Stimulated activated naive CD4-positive, alpha-beta T cell treated with Interleukin-2 at 50 U/mL for 16 hours (primary cell): Measurements from ENCODE around the gene PDCL3.

Experiments
- DNase-seq: peaks from one replicate; lab custom pipeline; 2025; lab: John Stamatoyannopoulos, UW

PDCL3 gene

DNA sequence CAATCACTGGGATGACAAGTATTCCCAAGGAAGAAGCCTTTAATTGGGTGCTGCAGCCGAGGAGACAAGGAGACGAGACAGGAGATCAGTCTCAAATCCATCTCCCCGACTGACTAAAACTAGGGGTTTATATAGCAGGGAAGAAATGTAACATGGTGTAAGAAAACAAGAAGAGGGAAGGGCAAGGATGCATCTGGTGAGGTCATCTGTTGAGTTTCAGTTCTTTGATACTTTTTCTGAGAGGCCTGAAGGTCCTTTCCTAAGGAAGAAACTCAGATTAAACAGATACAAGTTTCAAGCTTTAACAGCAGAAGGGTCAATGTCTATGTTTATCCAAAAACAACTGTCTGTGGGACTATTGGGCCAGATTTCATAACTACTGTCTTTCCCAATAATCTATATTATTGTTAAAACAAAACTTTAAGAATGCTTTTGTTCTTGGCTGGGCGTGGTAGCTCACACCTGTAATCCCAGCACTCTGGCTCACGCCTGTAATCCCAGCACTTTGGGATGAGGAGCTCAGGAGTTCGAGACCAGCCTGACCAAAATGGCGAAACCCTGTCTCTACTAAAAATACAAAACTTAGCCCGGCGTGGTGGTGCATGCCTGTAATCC is 2.5 kb upstream of the PDCL3 start:
- no peak for DNase-seq

DNA sequence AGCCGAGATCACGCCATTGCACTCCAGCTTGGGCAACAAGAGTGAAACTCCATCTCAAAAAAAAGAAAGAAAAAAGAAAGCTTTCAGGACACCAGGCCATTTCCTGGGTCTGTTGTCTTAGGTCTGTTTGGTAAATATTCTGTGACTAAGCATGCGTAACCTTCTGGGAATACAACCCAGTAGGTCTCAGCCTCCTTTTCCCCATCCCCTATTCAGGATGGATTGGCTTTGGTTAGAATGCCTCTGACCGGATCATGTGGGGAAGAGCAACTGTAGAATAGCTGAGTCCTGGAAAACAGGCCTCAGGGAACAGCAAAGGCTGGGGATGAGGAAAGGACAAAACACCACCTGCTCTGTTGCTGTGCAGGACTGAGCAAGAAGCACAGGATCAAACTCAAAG is 1.6 kb upstream of the PDCL3 start:
- DNase-seq = no peak

DNA sequence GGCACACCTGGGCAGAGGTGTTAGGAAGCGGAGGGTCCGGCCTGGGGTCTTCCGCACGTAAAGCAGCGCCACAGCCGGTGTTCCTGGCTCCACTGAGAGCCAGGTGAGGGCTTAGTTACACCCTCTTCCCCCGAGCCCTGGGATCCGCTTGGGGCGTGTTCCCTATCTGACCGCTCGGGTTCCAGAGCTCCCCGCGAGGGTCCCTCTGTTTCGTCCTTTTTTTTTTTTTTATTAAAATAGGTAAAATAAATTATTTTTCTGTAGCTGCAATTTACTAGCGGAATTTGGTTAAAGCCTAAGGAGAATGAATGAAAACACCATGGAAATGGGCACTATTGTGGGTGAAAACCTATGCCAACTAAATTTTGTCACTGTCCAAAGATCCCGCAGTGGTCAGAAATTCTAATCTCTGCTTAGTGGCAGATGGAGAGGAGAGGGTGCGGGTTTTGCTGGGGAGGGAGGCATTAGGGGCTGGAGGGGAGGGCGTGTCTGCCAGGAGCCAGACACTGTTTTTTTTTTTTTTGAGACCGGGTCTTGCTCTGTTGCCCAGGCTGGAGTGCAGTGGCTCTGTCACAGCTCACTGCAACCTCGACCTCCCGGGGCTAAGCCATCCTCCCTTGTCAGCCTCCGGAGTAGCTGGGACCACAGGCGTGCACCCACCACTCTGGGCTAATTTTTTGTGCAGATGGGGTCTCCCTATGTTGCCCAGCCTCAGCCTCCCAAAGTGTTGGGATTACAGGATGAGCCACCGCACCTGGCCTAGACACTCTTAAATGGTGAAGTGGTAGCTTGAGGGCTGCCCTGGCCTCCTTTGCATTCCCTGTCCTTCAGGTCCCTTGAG is 834 bp downstream of the PDCL3 start:
- no peak for DNase-seq

DNA sequence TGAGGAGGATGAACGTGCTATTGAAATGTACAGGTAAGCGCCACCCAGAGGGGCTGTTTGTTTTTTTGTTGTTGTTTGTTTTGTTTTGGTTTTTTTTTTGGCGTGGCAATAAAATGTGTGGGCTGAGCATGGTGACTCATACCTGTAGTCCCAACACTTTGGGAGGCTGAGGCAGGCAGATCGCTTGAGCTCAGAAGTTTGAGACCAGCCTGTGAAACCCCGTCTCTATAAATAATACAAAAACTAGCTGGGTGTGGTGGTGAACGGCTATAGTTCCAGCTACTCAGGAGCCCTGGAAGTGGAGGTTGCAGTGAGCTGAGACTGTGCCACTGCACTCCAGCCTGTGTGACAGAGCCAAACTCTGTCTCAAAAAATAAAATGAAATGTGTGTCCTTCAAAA is 6.2 kb downstream of the PDCL3 start:
- DNase-seq = no peak

DNA sequence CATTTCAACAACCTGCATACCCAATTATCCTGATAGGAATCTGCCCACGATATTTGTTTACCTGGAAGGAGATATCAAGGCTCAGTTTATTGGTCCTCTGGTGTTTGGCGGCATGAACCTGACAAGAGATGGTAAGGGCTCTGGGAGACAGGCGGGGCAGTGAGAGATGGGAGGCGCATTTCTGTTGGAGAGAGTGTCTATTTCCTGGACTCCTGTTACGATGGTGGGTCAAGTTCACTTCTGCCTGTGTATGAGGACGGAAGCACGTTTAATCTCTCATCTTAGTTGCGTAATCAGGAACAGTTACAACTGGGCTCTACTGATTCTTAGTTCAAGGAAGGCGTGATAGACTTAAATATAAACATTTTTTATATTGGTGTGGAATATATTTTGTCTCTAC is 8.9 kb downstream of the PDCL3 start:
- DNase-seq = no peak

DNA sequence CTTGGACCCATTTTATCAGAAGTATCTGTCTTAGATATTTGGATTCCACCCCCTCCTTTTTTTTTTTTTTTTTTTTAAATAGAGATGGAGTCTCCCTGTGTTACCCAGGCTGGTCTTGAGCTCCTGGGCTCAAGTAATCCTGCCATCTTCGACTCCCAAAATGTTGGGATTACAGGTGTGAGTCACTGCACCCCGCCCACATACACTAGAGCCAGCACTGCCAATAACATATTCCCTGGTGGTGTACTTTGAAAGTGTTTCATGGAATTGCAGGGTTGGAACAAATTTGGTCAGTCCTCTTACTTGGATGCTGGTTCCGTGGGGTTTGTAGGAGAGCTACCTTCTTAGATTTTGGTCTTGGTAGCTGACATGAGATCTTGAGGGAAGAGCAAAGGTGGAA is 15.0 kb downstream of the PDCL3 start:
- DNase-seq = no peak

DNA sequence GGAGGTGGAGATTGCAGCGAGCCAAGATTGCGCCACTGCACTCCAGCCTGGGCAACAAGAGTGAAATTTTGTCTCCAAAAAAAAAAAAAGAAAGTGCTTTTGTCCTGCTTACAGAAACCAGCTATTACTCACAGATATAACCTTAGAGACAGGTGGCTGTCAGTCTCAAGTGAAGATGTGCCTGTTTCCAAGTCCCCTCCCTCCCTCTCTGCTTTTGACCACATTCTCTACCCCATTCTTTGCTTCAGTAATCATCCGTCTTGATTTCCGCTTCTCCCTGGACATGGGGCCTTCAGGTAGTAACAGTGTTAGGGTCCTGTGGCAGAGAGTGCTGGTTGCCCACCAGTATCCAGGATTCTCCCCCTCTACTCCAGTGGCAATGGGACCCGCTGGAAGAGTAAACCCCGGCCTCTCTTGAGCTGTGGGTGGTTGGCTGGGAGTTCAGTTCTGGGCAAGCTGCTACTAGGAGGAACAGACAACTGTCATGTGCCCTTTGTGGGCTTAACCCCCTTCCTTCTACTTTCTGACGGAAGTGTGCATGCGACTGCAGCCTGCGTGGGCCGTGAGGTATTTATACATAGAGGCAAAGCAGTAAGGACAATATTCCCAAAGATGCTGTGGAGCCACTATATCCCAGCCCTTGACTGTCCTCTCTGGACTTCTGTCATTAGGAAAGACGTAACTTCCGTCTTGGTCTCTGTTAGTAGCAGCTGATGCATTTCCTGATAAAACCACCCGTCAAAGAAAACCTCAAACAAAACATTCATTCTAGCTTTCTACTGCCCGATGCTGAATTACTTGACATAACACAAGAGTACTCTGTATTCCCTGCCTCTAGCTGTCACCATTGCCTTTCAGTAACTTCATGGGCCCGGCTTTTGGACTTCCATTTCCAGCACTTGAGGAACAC is 17.8 kb downstream of the PDCL3 start:
- DNase-seq = peak; percentile 17

DNA sequence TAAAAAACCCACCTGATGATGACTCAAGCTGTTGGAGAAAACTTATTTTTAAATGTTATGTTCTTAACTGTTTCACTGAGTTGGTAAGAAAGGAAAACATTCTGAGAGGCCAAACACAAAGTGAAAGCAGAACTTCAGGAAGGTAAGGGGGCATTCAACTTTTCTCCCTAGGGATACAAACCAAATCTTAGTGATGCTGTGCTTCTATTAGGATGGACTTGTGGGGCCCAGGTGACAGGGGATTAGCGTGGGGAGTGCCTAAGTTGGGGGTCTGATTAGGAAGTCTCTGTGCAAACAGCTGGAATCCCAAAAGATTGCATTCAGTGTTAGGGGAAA is 18.5 kb downstream of the PDCL3 start:
- no peak for DNase-seq

DNA sequence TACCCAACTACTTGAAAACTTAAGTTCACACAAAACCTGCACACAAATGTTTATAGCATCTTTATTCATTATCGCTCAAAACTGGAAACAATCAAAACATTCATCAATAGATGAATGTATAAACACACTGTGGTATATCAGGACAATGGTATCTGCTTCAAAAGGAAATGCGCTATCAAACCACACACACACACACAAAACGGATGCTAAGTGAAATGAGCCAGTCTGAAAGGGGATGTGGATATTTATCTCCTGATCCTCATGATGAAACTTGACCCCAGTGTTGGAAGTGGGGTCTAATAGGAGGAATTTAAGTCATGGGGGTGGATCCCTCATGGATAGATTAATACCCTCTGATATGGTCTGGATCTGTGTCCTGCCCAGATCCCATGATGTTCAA is 22.0 kb downstream of the PDCL3 start:
- DNase-seq = no peak

DNA sequence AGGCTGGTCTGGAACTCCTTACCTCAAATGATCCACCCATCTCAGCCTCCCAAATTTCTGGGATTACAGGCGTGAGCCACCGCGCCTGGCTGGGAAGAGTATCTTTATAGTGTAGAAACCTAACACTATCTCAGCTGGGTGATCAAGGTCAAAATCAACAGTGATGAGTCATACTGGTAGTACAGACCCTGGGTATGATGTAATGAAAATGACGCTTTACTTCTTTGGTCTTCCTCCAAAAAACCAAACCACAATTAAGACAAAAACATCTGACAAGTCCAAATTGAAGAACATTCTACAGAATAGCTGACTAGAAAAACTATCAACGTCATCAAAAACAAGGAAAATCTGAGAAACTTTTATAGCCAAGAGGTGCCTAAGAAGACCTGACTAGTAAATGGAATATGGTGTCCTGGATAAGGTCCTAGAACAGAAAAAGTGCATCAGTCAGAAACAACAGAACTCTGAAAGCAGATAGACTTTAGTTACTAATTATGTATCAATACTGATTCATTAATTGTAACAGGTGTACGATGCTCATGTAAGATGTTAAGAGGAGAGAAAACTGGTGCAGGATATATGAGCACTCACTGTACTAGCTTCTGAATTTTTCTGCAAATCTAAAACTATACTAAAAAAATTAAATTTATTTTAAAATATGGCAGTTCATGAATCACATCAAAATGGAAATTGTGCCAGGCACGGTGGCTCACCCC is 25.4 kb downstream of the PDCL3 start:
- no peak for DNase-seq

DNA sequence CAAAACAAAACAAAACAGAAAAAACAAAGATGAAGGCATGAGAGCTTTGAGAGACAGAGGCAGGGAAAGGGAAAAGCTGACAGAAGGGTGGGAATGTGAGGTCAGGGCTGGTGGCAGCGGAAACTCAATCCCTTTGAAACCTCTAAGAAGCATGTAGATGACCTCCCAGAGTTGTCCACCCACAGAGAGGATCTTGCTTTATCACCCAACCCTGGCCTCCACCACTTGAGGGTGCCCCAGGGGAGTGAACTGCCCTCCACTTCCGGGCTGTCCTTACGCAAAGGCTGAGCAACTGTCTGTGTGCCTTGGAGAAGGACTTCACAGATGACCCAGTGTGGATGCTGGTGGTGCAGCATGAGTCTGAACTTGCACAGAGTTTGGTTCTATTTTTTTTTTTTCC is 26.7 kb downstream of the PDCL3 start:
- no peak for DNase-seq

DNA sequence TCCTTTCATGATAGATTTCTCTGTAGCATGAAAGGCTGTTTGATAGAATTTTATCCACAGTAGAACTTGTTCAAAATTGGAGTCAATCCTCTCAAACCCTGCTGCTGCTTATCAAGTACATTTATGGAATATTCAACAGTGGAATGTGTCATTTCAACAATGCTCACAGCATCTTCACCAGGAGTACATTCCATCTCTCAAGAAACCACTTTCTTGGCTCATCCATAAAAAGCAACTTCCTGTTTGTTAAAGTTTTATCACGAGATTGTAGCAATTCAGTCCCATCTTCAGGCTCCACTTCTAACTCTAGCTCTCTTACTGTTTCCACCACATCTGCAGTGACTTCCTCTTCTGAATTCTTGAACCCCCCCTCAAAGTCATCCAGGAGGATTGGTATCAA is 29.4 kb downstream of the PDCL3 start:
- no peak for DNase-seq

DNA sequence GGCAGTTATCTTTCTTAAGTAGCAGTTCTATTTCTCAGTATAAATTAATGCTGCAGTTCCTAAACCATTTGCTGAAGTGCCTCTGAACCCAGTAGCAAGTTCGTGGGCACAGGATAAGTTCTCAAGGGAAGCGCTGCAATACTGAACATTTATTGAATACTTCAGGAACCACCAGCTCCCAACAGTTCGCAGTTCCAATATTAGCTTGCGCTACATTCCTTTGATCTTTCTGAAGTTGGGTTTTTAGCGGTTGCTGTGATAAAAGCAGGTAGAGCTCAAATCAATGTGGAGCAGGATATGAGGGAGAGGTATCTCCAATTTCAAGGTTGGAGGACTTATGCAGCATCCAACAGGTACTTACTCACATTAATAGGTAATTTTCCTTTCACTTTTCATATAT is 33.7 kb downstream of the PDCL3 start:
- no peak for DNase-seq

DNA sequence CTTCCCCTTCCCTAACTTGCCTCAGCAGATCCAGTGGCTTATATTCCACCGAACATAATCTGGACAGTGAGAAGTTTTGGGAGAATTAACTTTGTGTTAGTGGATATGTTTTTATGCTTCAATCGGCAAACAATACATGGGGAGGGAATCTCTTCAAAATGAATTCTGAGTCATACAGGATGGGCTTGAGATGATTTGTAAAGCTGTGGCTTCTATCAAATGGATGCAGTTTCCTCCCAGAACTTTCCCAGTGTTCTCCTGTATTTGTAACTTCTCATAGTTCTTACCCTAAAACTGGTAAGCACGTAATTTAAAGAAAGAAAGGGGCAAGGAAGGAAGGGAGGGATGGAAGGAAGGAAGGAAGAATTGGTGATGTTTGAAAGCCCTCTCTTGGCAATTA is 36.8 kb downstream of the PDCL3 start:
- no peak for DNase-seq

DNA sequence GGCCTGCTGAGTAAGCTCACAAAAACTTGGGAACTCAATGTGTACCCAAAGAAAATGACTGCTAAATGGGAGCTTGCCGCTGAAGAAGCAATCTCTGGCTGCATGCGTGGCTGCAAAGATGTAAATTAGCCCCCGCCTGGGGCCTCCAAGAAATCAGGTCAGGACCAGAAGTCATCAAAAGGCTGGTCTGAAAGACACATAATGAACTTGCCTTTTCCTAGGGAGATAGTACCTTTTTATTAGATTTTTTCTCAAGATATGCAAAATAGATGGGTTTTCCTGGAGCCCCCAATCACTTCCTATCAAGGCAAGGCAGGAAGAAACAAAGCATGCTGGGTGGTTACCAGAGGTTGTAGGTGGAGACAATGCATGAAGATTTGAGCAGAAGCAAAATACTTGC is 38.9 kb downstream of the PDCL3 start:
- no peak for DNase-seq

DNA sequence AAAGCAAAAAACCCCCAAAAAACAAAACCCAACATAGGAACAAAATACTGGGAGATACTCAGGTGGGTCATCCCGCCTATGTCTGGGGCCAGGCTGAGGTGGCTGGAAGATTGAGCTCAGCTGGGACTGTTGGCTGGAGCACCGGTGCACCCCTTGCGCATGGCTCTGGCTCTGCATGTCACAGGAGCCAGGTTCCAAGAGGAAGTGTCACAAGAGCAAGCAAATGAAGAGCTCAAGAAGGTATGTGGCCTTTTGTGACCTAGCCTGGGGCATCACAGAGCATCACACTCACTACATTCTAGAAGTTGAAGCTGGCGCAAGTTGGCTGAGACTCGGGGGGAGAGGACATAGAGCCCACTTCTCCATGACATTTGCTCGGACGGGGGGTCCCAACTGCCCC is 40.6 kb downstream of the PDCL3 start:
- no peak for DNase-seq

DNA sequence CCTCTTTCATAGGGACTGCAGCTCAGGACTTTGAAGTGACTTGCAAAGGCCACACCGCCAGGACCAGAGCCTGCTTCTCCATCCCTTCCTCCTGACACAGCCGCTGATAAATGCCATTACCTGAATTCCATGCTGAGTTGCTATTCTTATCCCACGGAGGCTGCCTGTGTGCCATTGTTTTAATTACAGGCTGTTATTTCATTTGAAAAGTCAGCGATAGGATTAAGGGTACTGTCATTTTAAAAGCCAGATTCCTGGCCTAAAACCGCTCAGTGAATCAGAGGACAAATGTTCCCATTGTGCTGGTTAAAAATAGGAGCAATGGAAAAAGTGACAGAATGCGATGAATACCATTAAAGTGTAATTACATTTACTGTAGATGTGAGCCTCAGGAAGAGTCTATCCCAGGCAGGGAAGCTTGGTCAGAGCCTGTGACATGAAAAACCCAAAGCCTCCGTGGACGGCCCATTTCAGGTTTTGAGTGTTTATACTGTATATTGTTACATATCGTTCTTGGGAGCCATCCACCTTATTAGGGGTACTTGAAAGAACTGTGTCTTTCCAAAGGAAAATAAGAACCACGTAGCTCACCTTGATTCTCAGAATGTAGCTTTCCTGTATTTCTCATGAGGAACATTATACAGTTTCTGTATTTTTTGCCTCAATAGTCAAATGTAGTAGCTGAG is 41.3 kb downstream of the PDCL3 start:
- no peak for DNase-seq

DNA sequence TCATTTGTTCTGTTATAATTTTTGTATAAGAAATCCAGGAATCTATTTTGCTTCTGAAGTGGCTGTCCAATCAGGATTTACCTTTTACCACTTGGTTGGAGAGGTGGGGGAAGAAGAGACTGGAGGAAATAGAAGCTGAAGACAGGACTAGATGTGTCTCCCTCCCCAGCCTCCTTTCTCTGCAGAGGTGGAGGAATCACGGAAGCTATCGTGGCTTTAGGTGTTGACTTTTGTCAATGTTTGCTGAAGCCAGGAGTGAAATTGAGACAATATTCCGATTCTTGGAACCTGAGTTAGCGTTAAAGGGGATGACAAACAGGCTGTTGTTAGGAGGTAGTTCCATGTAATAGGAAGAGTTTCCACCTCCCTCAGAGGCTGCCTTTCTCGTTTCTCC is 43.5 kb downstream of the PDCL3 start:
- no peak for DNase-seq

DNA sequence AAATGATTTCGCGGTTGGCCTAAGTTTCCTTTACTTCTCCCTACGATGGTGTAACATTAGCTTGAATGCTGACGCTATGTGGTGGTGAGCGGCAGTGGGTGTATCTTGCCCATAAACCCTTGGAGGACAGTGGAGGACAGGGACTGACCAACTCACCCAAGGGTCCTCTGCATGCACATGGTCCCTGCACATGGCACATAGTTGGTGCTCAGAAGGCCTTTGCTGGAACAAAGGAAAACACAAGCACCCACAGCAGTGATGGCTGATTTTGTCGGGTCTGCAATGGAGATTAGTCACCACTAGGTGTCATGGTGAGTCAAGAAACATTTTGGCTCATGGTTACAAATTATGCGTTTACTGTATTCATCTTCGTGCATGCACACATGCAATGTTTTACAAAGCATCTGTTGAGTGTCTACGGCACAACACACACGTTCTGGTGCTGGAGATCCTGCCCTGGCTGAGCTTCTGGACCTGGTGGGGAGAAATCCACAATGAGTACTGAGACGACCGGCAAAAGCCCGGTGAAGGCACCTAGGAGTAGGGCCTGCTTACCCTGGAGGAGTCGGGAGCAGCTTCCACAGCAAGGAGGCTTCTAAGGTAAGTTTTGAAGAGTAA is 44.0 kb downstream of the PDCL3 start:
- DNase-seq = no peak

DNA sequence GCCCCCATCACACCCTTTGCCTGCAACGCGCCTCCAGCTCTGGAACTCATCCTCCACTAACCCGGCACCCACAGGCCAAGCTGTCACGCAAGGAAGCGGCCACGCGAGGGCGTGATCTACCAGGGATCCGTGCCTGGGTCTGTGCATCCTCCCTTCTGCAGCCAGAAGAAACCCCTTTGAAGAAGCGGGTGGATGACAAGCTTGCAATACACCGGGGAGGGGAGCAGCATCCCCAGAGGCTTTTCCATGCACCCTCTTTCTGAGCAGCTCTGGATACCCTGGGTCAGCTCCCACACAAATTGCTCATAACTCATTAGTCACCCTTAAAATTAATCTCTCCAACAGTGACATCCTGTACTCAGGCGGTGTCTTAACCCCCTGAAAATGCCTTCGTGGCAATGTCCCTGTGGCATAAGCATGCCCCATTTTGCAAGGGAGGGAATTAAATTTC is 47.6 kb downstream of the PDCL3 start:
- peak; percentile 49 for DNase-seq
